SK-N-SH (cell line): Measurements from ENCODE around the gene CPA1.

Source experiments
- EP300 ChIP-seq, 2 experiments: IDR thresholded peaks; 2 replicates each; pipeline versions ENCODE4 v1.4.0 to v1.6.1; 2012; ENCODE audit warnings: borderline replicate concordance in 1 of 2, low read depth in 1 of 2, low read length in 1 of 2
- EZH2phosphoT487 ChIP-seq: fragments of 200-600 bp; sonication (generic); IDR thresholded peaks from 2 replicates; pipeline ENCODE4 v1.6.1; 2017; ENCODE audit warnings: low read depth, mixed run types, mild to moderate bottlenecking, antibody characterized with exemption, moderate library complexity, borderline replicate concordance
- GABPA ChIP-seq: IDR thresholded peaks from 2 replicates; pipeline ENCODE4 v1.4.0; 2012; ENCODE audit warnings: low read depth, mild to moderate bottlenecking
- NRF1 ChIP-seq: IDR thresholded peaks from 2 replicates; pipeline ENCODE4 v1.6.1; 2012; ENCODE audit warnings: low read depth, mild to moderate bottlenecking, low read length
- POLR2AphosphoS5 ChIP-seq: IDR thresholded peaks from 2 replicates; pipeline ENCODE4 v1.6.1; 2012; ENCODE audit warnings: low read depth, low read length
- RAD21 ChIP-seq: IDR thresholded peaks from 2 replicates; pipeline ENCODE4 v1.6.1; 2012; ENCODE audit warnings: mild to moderate bottlenecking, low read length
- SMC3 ChIP-seq: IDR thresholded peaks from 2 replicates; pipeline ENCODE4 v1.6.1; 2012; ENCODE audit warnings: low read depth, low read length, improper control_type of control experiment
- YY1 ChIP-seq: IDR thresholded peaks from 2 replicates; pipeline ENCODE4 v1.4.0; 2012; ENCODE audit warnings: low read depth, mild to moderate bottlenecking
- TF ChIP-seq, protein P1 (sequence below): fragments of 200-600 bp; sonication (generic); IDR thresholded peaks from 2 replicates; pipeline ENCODE4 v1.6.1; 2017; ENCODE audit warnings: antibody characterized with exemption, mild to moderate bottlenecking, moderate library complexity
- TF ChIP-seq, protein P2 (sequence below): fragments of 150-350 bp; IDR thresholded peaks from 2 replicates; pipeline ENCODE4 v1.6.1; 2017; ENCODE audit warnings: antibody characterized with exemption, low read length, low read depth, borderline replicate concordance

DNA sequence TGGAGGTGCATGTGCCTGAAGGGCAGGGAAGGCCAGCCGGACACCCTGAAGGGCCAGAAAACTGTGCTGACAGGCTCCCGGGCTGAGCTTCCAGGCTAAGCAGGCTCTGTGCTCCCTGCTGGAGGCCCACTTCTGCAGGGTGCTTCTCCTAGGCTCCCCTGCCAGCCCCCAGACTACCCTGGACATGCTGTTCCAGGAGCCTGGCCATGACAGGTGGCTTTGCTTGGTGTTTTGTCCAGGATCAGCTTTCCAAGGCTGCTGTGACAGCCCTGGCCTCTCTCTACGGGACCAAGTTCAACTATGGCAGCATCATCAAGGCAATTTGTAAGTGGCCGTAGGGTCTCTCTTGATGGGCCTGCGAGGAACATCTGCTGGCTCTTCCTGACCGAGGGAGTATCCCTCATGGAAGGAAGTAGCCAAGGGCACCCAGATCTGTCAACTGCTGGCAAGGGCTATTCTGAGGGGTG, 5.3 kb downstream of the CPA1 start:
- TF ChIP-seq EZH2phosphoT487 (no peak), YY1 (no peak), GABPA (no peak), RAD21 (no peak), SMC3 (no peak), NRF1 (no peak), POLR2AphosphoS5 (no peak), EP300 (IDR thresholded peaks at IDR 0.05; ENCODE audit: borderline replicate concordance in 1 of 2, low read depth in 1 of 2, low read length in 1 of 2) (no peak)
- TF ChIP-seq, protein P1, sequence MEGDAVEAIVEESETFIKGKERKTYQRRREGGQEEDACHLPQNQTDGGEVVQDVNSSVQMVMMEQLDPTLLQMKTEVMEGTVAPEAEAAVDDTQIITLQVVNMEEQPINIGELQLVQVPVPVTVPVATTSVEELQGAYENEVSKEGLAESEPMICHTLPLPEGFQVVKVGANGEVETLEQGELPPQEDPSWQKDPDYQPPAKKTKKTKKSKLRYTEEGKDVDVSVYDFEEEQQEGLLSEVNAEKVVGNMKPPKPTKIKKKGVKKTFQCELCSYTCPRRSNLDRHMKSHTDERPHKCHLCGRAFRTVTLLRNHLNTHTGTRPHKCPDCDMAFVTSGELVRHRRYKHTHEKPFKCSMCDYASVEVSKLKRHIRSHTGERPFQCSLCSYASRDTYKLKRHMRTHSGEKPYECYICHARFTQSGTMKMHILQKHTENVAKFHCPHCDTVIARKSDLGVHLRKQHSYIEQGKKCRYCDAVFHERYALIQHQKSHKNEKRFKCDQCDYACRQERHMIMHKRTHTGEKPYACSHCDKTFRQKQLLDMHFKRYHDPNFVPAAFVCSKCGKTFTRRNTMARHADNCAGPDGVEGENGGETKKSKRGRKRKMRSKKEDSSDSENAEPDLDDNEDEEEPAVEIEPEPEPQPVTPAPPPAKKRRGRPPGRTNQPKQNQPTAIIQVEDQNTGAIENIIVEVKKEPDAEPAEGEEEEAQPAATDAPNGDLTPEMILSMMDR = no peak
- TF ChIP-seq, protein P2, sequence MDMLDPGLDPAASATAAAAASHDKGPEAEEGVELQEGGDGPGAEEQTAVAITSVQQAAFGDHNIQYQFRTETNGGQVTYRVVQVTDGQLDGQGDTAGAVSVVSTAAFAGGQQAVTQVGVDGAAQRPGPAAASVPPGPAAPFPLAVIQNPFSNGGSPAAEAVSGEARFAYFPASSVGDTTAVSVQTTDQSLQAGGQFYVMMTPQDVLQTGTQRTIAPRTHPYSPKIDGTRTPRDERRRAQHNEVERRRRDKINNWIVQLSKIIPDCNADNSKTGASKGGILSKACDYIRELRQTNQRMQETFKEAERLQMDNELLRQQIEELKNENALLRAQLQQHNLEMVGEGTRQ = no peak
